HepG2 (cell line): ENCODE results near the gene SPSB1. TPM values are rescaled to one million over a fixed set of nuclear protein-coding genes. Genes with fewer than 3 reads are reported as not detected.
A peak's percentile ranks its signal among the peaks of the same experiment; 100 is the strongest.

Source experiments
- ARNT ChIP-seq: fragments of 450-650 bp; IDR thresholded peaks from 2 replicates; pipeline ENCODE4 v1.6.1; 2017
- HNF4A ChIP-seq: sonication (generic); formaldehyde crosslinking; IDR thresholded peaks from 2 replicates; pipeline ENCODE4 v1.4.0; 2020; ENCODE audit warnings: missing genetic modification reagents
- IRX3 ChIP-seq: sonication (generic); formaldehyde crosslinking; IDR thresholded peaks from 2 replicates; pipeline ENCODE4 v1.8.1; 2023; ENCODE audit warnings: mild to moderate bottlenecking, low read depth, missing genetic modification reagents, borderline replicate concordance
- SP140L ChIP-seq: sonication (generic); formaldehyde crosslinking; IDR thresholded peaks from 2 replicates; pipeline ENCODE4 v1.4.0; 2020; ENCODE audit warnings: missing genetic modification reagents, borderline replicate concordance
- TSC22D2 ChIP-seq: sonication (generic); formaldehyde crosslinking; IDR thresholded peaks from 2 replicates; pipeline ENCODE4 v1.5.1; 2020; ENCODE audit warnings: missing genetic modification reagents, mild to moderate bottlenecking, borderline replicate concordance
- ZMYM3 ChIP-seq: sonication (generic); formaldehyde crosslinking; IDR thresholded peaks from 2 replicates; pipeline ENCODE4 v1.5.1; 2020; ENCODE audit warnings: mild to moderate bottlenecking, missing genetic modification reagents
- ZNF230 ChIP-seq: sonication (generic); formaldehyde crosslinking; IDR thresholded peaks from 2 replicates; pipeline ENCODE4 v1.4.0; 2020; ENCODE audit warnings: mild to moderate bottlenecking, missing genetic modification reagents
- ZNF251 ChIP-seq: sonication (generic); formaldehyde crosslinking; IDR thresholded peaks from 2 replicates; pipeline ENCODE4 v1.9.0; 2021; ENCODE audit warnings: mild to moderate bottlenecking, missing genetic modification reagents
- ZNF292 ChIP-seq: sonication (generic); formaldehyde crosslinking; IDR thresholded peaks from 2 replicates; pipeline ENCODE4 v1.8.1; 2022; ENCODE audit warnings: mild to moderate bottlenecking, low read depth, missing genetic modification reagents, borderline replicate concordance
- polyA plus RNA-seq, 8 experiments: library from polyadenylated mRNA; depleted of rRNA in 3 of 8; stranded (reverse) in 7 of 8; unstranded in 1 of 8; fragments of >200 nt; fragmentation: Illumina TruSeq in 4 of 8; extraction: Trizol in 4 of 8; gene quantifications; 2 replicates each; pipeline versions ENCODE4 v1.2.1 to v1.2.3, GENCODE V29; 2011 to 2016; ENCODE audit warnings: low read depth in 4 of 8, missing spikeins in 1 of 8, mixed read lengths in 1 of 8; ENCODE audit not compliant: insufficient read depth in 1 of 8
- total RNA-seq, 5 experiments: library from RNA; depleted of rRNA; stranded (reverse); fragments of >200 nt; fragmentation: Illumina TruSeq; extraction: Trizol; gene quantifications; 2 replicates each; pipeline ENCODE4 v1.2.3, GENCODE V29; 2016; ENCODE audit warnings: low read depth in 1 of 5
- TF ChIP-seq, protein P1 (sequence below): sonication (generic); formaldehyde crosslinking; IDR thresholded peaks from 2 replicates; pipeline ENCODE4 v1.5.1; 2020; ENCODE audit warnings: mild to moderate bottlenecking, missing genetic modification reagents, moderate library complexity
- TF ChIP-seq, protein P2 (sequence below), 2 experiments: sonication (generic) in 1 of 2; formaldehyde crosslinking in 1 of 2; IDR thresholded peaks; 2 replicates each; pipeline versions ENCODE4 v1.4.0 to v1.6.1; 2018 to 2020; ENCODE audit warnings: missing genetic modification reagents in 2 of 2, borderline replicate concordance in 1 of 2, low read depth in 1 of 2, mild to moderate bottlenecking in 1 of 2, missing biosample characterization in 1 of 2
- TF ChIP-seq, protein P3 (sequence below): sonication (generic); formaldehyde crosslinking; IDR thresholded peaks from 2 replicates; pipeline ENCODE4 v1.8.1; 2023; ENCODE audit warnings: missing genetic modification reagents, inconsistent platforms, borderline replicate concordance
- TF ChIP-seq, protein P4 (sequence below): sonication (generic); formaldehyde crosslinking; IDR thresholded peaks from 2 replicates; pipeline ENCODE4 v1.4.0; 2020; ENCODE audit warnings: missing genetic modification reagents
- TF ChIP-seq, protein P5 (sequence below): sonication (generic); formaldehyde crosslinking; IDR thresholded peaks from 2 replicates; pipeline ENCODE4 v1.4.0; 2020; ENCODE audit warnings: missing genetic modification reagents, low read depth, mild to moderate bottlenecking, borderline replicate concordance
- TF ChIP-seq, protein P6 (sequence below): sonication (generic); formaldehyde crosslinking; IDR thresholded peaks from 2 replicates; pipeline ENCODE4 v1.8.1; 2023; ENCODE audit warnings: missing genetic modification reagents, mild to moderate bottlenecking, borderline replicate concordance
- TF ChIP-seq, protein P7 (sequence below): IDR thresholded peaks from 2 replicates; pipeline ENCODE4 v1.6.1; 2016; ENCODE audit warnings: control low read depth

SPSB1 gene
- total and polyA plus RNA-seq, 2 of the 13 experiments (the other 11 are each of a cell fraction or from before 2014, with no cell fraction given): 5.0 to 8.0 TPM

DNA sequence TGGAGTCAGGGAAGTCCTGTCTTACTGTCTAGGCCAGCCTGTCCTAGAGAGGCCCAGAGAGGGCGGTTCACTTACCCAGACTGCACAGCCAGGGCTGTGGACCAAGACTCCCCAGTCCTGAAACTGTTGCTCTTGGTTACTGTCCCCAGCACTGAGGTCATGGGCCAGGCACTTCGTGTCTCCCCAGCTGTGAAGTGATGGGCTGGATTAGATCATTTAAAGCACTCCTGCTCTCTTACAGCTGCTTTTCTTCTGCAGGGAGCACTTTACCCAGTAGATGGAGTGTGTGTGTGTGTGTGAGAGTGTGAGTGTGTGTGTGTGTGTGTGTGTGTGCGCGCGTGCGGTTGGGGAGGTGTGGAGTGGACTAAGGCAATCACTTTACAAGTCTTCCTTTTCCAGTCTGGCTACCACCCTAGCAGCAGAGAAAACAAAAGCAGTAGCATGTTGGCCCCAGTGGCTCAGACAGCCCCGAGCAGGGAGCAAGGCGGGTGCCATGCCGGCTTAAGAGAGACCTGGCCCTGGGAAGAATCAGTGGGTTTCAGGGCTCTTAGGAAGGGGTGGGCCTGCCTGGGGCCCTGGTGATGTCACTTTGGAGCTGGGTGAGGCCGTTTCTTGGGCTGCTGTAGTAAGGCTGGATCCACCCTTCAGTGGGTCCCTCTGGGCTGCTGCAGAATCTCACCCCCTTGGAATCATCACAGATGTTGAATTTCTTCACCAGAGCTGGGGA lies 2.4 kb downstream of the SPSB1 start (continued):
- TF ChIP-seq, protein P1, sequence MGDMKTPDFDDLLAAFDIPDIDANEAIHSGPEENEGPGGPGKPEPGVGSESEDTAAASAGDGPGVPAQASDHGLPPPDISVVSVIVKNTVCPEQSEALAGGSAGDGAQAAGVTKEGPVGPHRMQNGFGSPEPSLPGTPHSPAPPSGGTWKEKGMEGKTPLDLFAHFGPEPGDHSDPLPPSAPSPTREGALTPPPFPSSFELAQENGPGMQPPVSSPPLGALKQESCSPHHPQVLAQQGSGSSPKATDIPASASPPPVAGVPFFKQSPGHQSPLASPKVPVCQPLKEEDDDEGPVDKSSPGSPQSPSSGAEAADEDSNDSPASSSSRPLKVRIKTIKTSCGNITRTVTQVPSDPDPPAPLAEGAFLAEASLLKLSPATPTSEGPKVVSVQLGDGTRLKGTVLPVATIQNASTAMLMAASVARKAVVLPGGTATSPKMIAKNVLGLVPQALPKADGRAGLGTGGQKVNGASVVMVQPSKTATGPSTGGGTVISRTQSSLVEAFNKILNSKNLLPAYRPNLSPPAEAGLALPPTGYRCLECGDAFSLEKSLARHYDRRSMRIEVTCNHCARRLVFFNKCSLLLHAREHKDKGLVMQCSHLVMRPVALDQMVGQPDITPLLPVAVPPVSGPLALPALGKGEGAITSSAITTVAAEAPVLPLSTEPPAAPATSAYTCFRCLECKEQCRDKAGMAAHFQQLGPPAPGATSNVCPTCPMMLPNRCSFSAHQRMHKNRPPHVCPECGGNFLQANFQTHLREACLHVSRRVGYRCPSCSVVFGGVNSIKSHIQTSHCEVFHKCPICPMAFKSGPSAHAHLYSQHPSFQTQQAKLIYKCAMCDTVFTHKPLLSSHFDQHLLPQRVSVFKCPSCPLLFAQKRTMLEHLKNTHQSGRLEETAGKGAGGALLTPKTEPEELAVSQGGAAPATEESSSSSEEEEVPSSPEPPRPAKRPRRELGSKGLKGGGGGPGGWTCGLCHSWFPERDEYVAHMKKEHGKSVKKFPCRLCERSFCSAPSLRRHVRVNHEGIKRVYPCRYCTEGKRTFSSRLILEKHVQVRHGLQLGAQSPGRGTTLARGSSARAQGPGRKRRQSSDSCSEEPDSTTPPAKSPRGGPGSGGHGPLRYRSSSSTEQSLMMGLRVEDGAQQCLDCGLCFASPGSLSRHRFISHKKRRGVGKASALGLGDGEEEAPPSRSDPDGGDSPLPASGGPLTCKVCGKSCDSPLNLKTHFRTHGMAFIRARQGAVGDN (CRISPR knock-in tag): peak; percentile 24; the same call in 1 of the 2 replicates
- TF ChIP-seq ZNF251 (CRISPR knock-in tag) (no peak), HNF4A (no peak), SP140L (CRISPR knock-in tag) (no peak), ZNF292 (CRISPR knock-in tag) (0 out of 2 replicates have a peak, but pooled peaks have one; percentile 4), TSC22D2 (no peak), ZNF230 (0 out of 2 replicates have a peak, but pooled peaks have one; percentile 3), ARNT (no peak), ZMYM3 (CRISPR knock-in tag) (peak; percentile 27; the same call in 1 of the 2 replicates), IRX3 (CRISPR knock-in tag) (no peak)
- TF ChIP-seq, protein P2, sequence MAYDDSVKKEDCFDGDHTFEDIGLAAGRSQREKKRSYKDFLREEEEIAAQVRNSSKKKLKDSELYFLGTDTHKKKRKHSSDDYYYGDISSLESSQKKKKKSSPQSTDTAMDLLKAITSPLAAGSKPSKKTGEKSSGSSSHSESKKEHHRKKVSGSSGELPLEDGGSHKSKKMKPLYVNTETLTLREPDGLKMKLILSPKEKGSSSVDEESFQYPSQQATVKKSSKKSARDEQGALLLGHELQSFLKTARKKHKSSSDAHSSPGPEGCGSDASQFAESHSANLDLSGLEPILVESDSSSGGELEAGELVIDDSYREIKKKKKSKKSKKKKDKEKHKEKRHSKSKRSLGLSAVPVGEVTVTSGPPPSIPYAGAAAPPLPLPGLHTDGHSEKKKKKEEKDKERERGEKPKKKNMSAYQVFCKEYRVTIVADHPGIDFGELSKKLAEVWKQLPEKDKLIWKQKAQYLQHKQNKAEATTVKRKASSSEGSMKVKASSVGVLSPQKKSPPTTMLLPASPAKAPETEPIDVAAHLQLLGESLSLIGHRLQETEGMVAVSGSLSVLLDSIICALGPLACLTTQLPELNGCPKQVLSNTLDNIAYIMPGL (CRISPR knock-in tag; IDR thresholded peaks at IDR 0.05; ENCODE audit: borderline replicate concordance in 1 of 2, low read depth in 1 of 2): no peak
- TF ChIP-seq, protein P3, sequence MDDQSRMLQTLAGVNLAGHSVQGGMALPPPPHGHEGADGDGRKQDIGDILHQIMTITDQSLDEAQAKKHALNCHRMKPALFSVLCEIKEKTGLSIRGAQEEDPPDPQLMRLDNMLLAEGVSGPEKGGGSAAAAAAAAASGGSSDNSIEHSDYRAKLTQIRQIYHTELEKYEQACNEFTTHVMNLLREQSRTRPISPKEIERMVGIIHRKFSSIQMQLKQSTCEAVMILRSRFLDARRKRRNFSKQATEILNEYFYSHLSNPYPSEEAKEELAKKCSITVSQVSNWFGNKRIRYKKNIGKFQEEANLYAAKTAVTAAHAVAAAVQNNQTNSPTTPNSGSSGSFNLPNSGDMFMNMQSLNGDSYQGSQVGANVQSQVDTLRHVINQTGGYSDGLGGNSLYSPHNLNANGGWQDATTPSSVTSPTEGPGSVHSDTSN: no peak
- TF ChIP-seq, protein P4, sequence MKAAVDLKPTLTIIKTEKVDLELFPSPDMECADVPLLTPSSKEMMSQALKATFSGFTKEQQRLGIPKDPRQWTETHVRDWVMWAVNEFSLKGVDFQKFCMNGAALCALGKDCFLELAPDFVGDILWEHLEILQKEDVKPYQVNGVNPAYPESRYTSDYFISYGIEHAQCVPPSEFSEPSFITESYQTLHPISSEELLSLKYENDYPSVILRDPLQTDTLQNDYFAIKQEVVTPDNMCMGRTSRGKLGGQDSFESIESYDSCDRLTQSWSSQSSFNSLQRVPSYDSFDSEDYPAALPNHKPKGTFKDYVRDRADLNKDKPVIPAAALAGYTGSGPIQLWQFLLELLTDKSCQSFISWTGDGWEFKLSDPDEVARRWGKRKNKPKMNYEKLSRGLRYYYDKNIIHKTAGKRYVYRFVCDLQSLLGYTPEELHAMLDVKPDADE (CRISPR knock-in tag): no peak
- TF ChIP-seq, protein P5, sequence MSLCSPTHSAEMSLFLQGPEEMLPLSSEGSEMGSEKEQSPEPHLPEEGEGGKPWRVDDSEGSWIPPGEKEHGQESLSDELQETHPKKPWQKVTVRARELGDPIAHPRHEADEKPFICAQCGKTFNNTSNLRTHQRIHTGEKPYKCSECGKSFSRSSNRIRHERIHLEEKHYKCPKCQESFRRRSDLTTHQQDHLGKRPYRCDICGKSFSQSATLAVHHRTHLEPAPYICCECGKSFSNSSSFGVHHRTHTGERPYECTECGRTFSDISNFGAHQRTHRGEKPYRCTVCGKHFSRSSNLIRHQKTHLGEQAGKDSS (CRISPR knock-in tag): peak; percentile 64; the same call in 1 of the 2 replicates
- TF ChIP-seq, protein P6, sequence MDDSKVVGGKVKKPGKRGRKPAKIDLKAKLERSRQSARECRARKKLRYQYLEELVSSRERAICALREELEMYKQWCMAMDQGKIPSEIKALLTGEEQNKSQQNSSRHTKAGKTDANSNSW: 0 out of 2 replicates have a peak, but pooled peaks have one; percentile 7
- TF ChIP-seq, protein P7, sequence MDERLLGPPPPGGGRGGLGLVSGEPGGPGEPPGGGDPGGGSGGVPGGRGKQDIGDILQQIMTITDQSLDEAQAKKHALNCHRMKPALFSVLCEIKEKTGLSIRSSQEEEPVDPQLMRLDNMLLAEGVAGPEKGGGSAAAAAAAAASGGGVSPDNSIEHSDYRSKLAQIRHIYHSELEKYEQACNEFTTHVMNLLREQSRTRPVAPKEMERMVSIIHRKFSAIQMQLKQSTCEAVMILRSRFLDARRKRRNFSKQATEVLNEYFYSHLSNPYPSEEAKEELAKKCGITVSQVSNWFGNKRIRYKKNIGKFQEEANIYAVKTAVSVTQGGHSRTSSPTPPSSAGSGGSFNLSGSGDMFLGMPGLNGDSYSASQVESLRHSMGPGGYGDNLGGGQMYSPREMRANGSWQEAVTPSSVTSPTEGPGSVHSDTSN: no peak
